Endometrial microvascular endothelial cells (primary cell): ENCODE measurements around the gene STAT2. TPM values are rescaled to one million over a fixed set of nuclear protein-coding genes. Genes with fewer than 3 reads are reported as not detected.
"Not testable (repeated sequence)": the region's sequence is repeated elsewhere in the genome, so short reads cannot be mapped to it uniquely, and the experiment has no call there.

Source experiments
- in situ Hi-C: cut with HindIII; loops from 2 replicates; pipeline ENCODE4 v1.10.0; 2017; ENCODE audit warnings: low sequenced_read_pairs, low pct_unique_long_range_greater_than_20kb; ENCODE audit errors: inconsistent ontology term
- total RNA-seq: library from RNA; depleted of rRNA; stranded (reverse); fragments of >200 nt; gene quantifications from one replicate; pipeline ENCODE4 v1.2.3, GENCODE V29; 2015; ENCODE audit errors: inconsistent ontology term

Gene STAT2
- 66.7 TPM for total RNA-seq

- in situ Hi-C loops, result no loop called here
Observed at GRCh38 chr12:56359851-56360767, at the start of gene STAT2. Gene STAT2 (minus strand): TSS chr12:56360107. CDS start chr12:56356571, 3,536 bp downstream.

- in situ Hi-C loops, result no loop called here
Observed at GRCh38 chr12:56408799-56409417, 49.0 kb upstream of the STAT2 start.

- in situ Hi-C loops, result not testable (repeated sequence)
Observed at GRCh38 chr12:56404227-56404626, 44.3 kb upstream of the STAT2 start.

- in situ Hi-C loops, result not testable (repeated sequence)
Observed at GRCh38 chr12:56401612-56402011, 41.7 kb upstream of the STAT2 start.

GRCh38 chr12:56401125-56401524 is 41.2 kb upstream of the STAT2 start:
- in situ Hi-C loops, result not testable (repeated sequence)

GRCh38 chr12:56399466-56399865 is 39.6 kb upstream of the STAT2 start:
- in situ Hi-C loops, result not testable (repeated sequence)

GRCh38 chr12:56398324-56398723 is 38.4 kb upstream of the STAT2 start:
- in situ Hi-C loops, result no loop called here

GRCh38 chr12:56392331-56392730 is 32.4 kb upstream of the STAT2 start:
- in situ Hi-C loops, result no loop called here

GRCh38 chr12:56391721-56392120 is 31.8 kb upstream of the STAT2 start:
- in situ Hi-C loops, result no loop called here

GRCh38 chr12:56389412-56389811 is 29.5 kb upstream of the STAT2 start:
- in situ Hi-C loops, result no loop called here

- in situ Hi-C loops, result no loop called here
Observed at GRCh38 chr12:56387152-56387736, 27.3 kb upstream of the STAT2 start.

- in situ Hi-C loops, result no loop called here
Observed at GRCh38 chr12:56385873-56386272, 26.0 kb upstream of the STAT2 start.

- in situ Hi-C loops, result no loop called here
Observed at GRCh38 chr12:56382611-56383010, 22.7 kb upstream of the STAT2 start.

GRCh38 chr12:56377989-56378316 is 18.0 kb upstream of the STAT2 start:
- in situ Hi-C loops, result no loop called here

GRCh38 chr12:56377310-56377988 is 17.5 kb upstream of the STAT2 start:
- in situ Hi-C loops, result no loop called here

- in situ Hi-C loops, result no loop called here
Observed at GRCh38 chr12:56375598-56376434, 15.9 kb upstream of the STAT2 start.

- in situ Hi-C loops, result no loop called here
Observed at GRCh38 chr12:56374726-56375597, 15.1 kb upstream of the STAT2 start.

- in situ Hi-C loops, result no loop called here
Observed at GRCh38 chr12:56373515-56373914, 13.6 kb upstream of the STAT2 start.
